ENCODE measurements around the gene LARGE1. TPM values are rescaled to one million over a fixed set of nuclear protein-coding genes. Genes with fewer than 3 reads are reported as not detected.

The LARGE1 gene
- total RNA-seq, 1 experiment from 2014 or later, result 2.5 TPM

DNA sequence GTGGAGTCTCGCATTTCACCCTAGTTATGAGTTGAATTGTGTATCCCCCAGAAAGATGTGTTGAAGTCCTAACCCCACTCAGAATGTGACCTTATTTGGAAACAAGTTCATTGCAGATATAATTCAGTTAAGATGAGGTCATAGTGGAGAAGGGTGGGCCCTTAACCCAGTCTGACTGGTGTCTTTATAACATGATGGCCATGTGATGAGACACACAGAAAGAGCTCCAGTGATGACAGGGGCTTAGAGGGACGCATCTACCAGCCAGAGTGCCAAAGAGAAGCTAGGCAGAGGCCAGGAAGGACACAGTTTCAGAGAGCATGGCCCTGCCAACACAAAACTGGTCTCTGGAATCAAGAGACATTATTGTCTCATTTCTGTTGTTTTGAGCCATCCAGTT is 50.3 kb downstream of the LARGE1 start:
- in situ Hi-C loops (cut with HindIII; ENCODE audit: low pct_unique_long_range_greater_than_20kb, low sequenced_read_pairs), result no loop called here
- Histone ChIP-seq H3K4me3 (ENCODE audit: low read depth in 2 of 2, low read length in 2 of 2) (no peak overlapping the region), H3K27me3 (ENCODE audit: control insufficient read depth, insufficient read depth, low read length) (no peaks in the 10 kb centered on the region), H3K27ac (ENCODE audit: low read length) (no peak overlapping the region), H3K36me3 (ENCODE audit: control insufficient read depth, insufficient read depth, low read length) (no peaks in the 10 kb centered on the region), H3K4me1 (ENCODE audit: control insufficient read depth, insufficient read depth, low read length) (no peaks in the 10 kb centered on the region), H3K9me3 (ENCODE audit: control insufficient read depth, insufficient read depth, low read depth, low read length) (no peaks in the 10 kb centered on the region)
- CTCF ChIA-PET, result no interaction called here
- intact Hi-C loops (cut with micrococcal nuclease; ENCODE audit: unreplicated experiment), result no loop called here
- DNase-seq (ENCODE audit: low read depth, low spot score) (no peak), ATAC-seq (no peak)
- POLR2A ChIA-PET, result no interaction called here
- no TSS peak for BruUV-seq (replicated peaks)
- TF ChIP-seq, protein P1, sequence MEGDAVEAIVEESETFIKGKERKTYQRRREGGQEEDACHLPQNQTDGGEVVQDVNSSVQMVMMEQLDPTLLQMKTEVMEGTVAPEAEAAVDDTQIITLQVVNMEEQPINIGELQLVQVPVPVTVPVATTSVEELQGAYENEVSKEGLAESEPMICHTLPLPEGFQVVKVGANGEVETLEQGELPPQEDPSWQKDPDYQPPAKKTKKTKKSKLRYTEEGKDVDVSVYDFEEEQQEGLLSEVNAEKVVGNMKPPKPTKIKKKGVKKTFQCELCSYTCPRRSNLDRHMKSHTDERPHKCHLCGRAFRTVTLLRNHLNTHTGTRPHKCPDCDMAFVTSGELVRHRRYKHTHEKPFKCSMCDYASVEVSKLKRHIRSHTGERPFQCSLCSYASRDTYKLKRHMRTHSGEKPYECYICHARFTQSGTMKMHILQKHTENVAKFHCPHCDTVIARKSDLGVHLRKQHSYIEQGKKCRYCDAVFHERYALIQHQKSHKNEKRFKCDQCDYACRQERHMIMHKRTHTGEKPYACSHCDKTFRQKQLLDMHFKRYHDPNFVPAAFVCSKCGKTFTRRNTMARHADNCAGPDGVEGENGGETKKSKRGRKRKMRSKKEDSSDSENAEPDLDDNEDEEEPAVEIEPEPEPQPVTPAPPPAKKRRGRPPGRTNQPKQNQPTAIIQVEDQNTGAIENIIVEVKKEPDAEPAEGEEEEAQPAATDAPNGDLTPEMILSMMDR (IDR thresholded peaks at IDR 0.05), result no peak
- TF ChIP-seq POLR2AphosphoS5 (IDR thresholded peaks at IDR 0.05; ENCODE audit: low read depth, low read length) (no peak), REST (IDR thresholded peaks at IDR 0.05; ENCODE audit: insufficient read depth in 1 of 2, low read depth in 2 of 2, low read length in 1 of 2) (no peak), SIN3A (IDR thresholded peaks at IDR 0.05; ENCODE audit: borderline replicate concordance, insufficient read depth, low read depth, low read length) (no peak), TCF7L2 (IDR thresholded peaks at IDR 0.05; ENCODE audit: low read depth, low read length) (no peak)

GRCh38 chr22:33867971-33868370 is 52.3 kb downstream of the LARGE1 start:
- ChIA-PET POLR2A (no interaction called here), CTCF (no interaction called here)
- Histone ChIP-seq H3K4me3 (ENCODE audit: low read depth in 2 of 2, low read length in 2 of 2) (no peak overlapping the region), H3K36me3 (ENCODE audit: control insufficient read depth, insufficient read depth, low read length) (no peaks in the 10 kb centered on the region), H3K27ac (ENCODE audit: low read length) (no peak overlapping the region), H3K27me3 (ENCODE audit: control insufficient read depth, insufficient read depth, low read length) (no peaks in the 10 kb centered on the region), H3K4me1 (ENCODE audit: control insufficient read depth, insufficient read depth, low read length) (no peaks in the 10 kb centered on the region), H3K9me3 (ENCODE audit: control insufficient read depth, insufficient read depth, low read depth, low read length) (no peaks in the 10 kb centered on the region)
- in situ Hi-C loops (cut with HindIII; ENCODE audit: low pct_unique_long_range_greater_than_20kb, low sequenced_read_pairs) (no loop called here), intact Hi-C loops (cut with micrococcal nuclease; ENCODE audit: unreplicated experiment) (no loop called here)
- DNase-seq (ENCODE audit: low read depth, low spot score), result no peak
- BruUV-seq (replicated peaks), result no TSS peak
- ATAC-seq, result no peak
- no peak for TF ChIP-seq POLR2AphosphoS5 (IDR thresholded peaks at IDR 0.05; ENCODE audit: low read depth, low read length)
- no peak for TF ChIP-seq TCF7L2 (IDR thresholded peaks at IDR 0.05; ENCODE audit: low read depth, low read length)
- TF ChIP-seq SIN3A (IDR thresholded peaks at IDR 0.05; ENCODE audit: borderline replicate concordance, insufficient read depth, low read depth, low read length), result no peak
- no peak for TF ChIP-seq REST (IDR thresholded peaks at IDR 0.05; ENCODE audit: insufficient read depth in 1 of 2, low read depth in 2 of 2, low read length in 1 of 2)
- TF ChIP-seq, protein P1 (IDR thresholded peaks at IDR 0.05), result no peak

Measured in Panc1 (cell line).